Esophagus muscularis mucosa (tissue), 4 donors: ENCODE data around the gene ITGB6. TPM values are rescaled to one million over a fixed set of nuclear protein-coding genes. Genes with fewer than 3 reads are reported as not detected.

Experiments used
- DNase-seq: peaks from one replicate; pipeline ENCODE4 v3.0.0-alpha.2; 2017; ENCODE audit errors: extremely low spot score
- H3K27ac ChIP-seq, 4 donors: fragments of 200-600 bp; sonication (generic); replicated peaks in 1 of 4; 1 replicate in 3 of 4; 2 replicates in 1 of 4; pipeline ENCODE4 v1.5.1; 2016 to 2019; ENCODE audit warnings: mild to moderate bottlenecking in 1 of 4
- H3K27me3 ChIP-seq, 4 donors: fragments of 200-600 bp; sonication (generic); one replicate each; pipeline versions ENCODE4 v1.5.1 to v1.6.0; 2016 to 2019
- H3K36me3 ChIP-seq, 4 donors: fragments of 200-600 bp; sonication (generic); one replicate each; pipeline ENCODE4 v1.5.1; 2016 to 2019
- H3K4me1 ChIP-seq, 4 donors: fragments of 200-600 bp; sonication (generic); one replicate each; pipeline ENCODE4 v1.5.1; 2016 to 2019
- H3K4me3 ChIP-seq, 4 donors: fragments of 200-600 bp; sonication (generic); 1 replicate in 2 of 4; 2 replicates in 2 of 4; pipeline ENCODE4 v1.5.1; 2016 to 2019; ENCODE audit warnings: mild to moderate bottlenecking in 4 of 4, moderate library complexity in 1 of 4
- H3K9me3 ChIP-seq, 4 donors: fragments of 200-600 bp; sonication (generic); 1 replicate in 3 of 4; 2 replicates in 1 of 4; pipeline ENCODE4 v1.5.1; 2016 to 2019
- EP300 ChIP-seq: sonication (generic); formaldehyde crosslinking; IDR thresholded peaks from one replicate; pipeline ENCODE4 v1.6.1; 2017; ENCODE audit warnings: antibody characterized with exemption
- POLR2A ChIP-seq: fragments of 450-650 bp; IDR thresholded peaks from one replicate; pipeline ENCODE4 v1.6.1; 2017; ENCODE audit warnings: antibody characterized with exemption, moderate library complexity, mild to moderate bottlenecking, low read depth
- POLR2AphosphoS5 ChIP-seq, 2 donors: sonication (generic); formaldehyde crosslinking; IDR thresholded peaks; one replicate each; pipeline ENCODE4 v1.6.1; 2017; ENCODE audit warnings: antibody characterized with exemption in 2 of 2
- WGBS: methylation state at CpG from one replicate; pipeline ENCODE4 v1.1.5; 2018; 5-methylcytosine and 5-hydroxymethylcytosine counted together
- intact Hi-C: fragments of 100-400 bp; cut with DNase I; formaldehyde crosslinking; loops from one replicate; pipeline ENCODE4 v1.15.1; 2023
- total RNA-seq, 4 donors: library from RNA; depleted of rRNA; stranded (reverse); fragments of >200 nt; gene quantifications; one replicate each; pipeline versions ENCODE4 v1.1.0 to v1.2.1, GENCODE V29; 2016
- TF ChIP-seq, protein P1 (sequence below), 3 experiments: fragments of 200-600 bp in 2 of 3; fragments of 450-650 bp in 1 of 3; sonication (generic) in 2 of 3; IDR thresholded peaks; one replicate each; pipeline ENCODE4 v1.5.1; 2017 to 2019; ENCODE audit warnings: antibody characterized with exemption in 3 of 3, mild to moderate bottlenecking in 2 of 3, moderate library complexity in 1 of 3

ITGB6 gene
- total RNA-seq, 4 donors from 2014 or later, result 0.17 to 3.4 TPM; not detected in 2

DNA sequence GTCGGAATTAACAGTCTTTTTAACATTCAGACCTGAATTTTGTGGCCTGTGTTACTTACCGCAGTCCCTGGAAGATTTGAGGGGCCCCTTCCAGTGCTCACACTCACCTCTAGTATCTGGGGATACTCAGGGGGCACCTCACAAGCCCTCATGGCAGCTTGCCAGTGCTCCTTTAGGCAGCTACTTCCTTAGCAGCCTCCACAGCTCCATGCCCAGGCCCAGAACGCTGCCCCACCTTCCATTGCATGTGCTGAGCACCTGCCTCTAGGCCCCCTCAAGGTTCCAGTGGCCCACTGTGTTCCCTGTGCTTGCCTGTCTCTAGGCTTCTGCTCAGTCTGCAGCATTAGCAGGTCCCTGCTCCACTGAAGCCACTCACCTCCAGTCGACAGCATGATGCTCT, 107.6 kb downstream of the ITGB6 start:
- intact Hi-C loops, result no loop called here
- TF ChIP-seq, protein P1, sequence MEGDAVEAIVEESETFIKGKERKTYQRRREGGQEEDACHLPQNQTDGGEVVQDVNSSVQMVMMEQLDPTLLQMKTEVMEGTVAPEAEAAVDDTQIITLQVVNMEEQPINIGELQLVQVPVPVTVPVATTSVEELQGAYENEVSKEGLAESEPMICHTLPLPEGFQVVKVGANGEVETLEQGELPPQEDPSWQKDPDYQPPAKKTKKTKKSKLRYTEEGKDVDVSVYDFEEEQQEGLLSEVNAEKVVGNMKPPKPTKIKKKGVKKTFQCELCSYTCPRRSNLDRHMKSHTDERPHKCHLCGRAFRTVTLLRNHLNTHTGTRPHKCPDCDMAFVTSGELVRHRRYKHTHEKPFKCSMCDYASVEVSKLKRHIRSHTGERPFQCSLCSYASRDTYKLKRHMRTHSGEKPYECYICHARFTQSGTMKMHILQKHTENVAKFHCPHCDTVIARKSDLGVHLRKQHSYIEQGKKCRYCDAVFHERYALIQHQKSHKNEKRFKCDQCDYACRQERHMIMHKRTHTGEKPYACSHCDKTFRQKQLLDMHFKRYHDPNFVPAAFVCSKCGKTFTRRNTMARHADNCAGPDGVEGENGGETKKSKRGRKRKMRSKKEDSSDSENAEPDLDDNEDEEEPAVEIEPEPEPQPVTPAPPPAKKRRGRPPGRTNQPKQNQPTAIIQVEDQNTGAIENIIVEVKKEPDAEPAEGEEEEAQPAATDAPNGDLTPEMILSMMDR (IDR thresholded peaks at IDR 0.05), result no peak
- TF ChIP-seq EP300 (no peak), POLR2A (no peak), POLR2AphosphoS5 (IDR thresholded peaks at IDR 0.05) (no peak)
- Histone ChIP-seq H3K4me3 (no peak overlapping the region), H3K27me3 (no peaks in the 10 kb centered on the region), H3K9me3 (peaks cover under 1 to 64% (median 37%) of the 10 kb centered on the region in 4 donors), H3K27ac (no peak overlapping the region), H3K36me3 (no peaks in the 10 kb centered on the region), H3K4me1 (no peaks in the 10 kb centered on the region)
- WGBS, result 90% methylated on average over 4 of the region's 4 CpGs
- DNase-seq, result no peak

DNA sequence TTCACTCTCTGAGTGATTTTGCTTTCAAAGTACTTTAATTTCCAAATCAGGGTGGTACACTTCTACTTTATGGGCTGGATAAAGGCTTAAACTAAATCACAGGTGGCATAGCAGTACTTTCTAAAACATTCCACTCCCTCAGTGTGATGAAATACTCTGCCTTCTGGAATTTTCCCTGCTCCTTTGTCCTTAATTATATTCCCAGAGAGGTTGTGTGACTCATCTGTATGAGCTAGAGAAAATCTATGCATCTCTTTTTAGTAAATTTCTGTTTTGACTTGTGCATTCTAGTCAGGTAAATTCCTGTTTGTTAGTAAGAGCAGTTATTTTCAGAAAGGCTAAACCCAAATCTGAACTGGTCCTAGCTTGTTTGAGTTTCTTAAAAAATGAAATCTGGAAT, 108.7 kb downstream of the ITGB6 start:
- H3K9me3 ChIP-seq, result peaks cover 3 to 75% (median 48%) of the 10 kb centered on the region in 4 donors
- no peaks in the 10 kb centered on the region for H3K27me3 ChIP-seq
- DNase-seq, result no peak
- H3K36me3 ChIP-seq, result no peaks in the 10 kb centered on the region
- TF ChIP-seq EP300 (no peak), POLR2AphosphoS5 (IDR thresholded peaks at IDR 0.05) (no peak), POLR2A (no peak)
- TF ChIP-seq, protein P1 (IDR thresholded peaks at IDR 0.05), result no peak
- intact Hi-C loops, result no loop called here
- H3K27ac ChIP-seq, result no peak overlapping the region
- no peaks in the 10 kb centered on the region for H3K4me1 ChIP-seq
- H3K4me3 ChIP-seq, result no peak overlapping the region

DNA sequence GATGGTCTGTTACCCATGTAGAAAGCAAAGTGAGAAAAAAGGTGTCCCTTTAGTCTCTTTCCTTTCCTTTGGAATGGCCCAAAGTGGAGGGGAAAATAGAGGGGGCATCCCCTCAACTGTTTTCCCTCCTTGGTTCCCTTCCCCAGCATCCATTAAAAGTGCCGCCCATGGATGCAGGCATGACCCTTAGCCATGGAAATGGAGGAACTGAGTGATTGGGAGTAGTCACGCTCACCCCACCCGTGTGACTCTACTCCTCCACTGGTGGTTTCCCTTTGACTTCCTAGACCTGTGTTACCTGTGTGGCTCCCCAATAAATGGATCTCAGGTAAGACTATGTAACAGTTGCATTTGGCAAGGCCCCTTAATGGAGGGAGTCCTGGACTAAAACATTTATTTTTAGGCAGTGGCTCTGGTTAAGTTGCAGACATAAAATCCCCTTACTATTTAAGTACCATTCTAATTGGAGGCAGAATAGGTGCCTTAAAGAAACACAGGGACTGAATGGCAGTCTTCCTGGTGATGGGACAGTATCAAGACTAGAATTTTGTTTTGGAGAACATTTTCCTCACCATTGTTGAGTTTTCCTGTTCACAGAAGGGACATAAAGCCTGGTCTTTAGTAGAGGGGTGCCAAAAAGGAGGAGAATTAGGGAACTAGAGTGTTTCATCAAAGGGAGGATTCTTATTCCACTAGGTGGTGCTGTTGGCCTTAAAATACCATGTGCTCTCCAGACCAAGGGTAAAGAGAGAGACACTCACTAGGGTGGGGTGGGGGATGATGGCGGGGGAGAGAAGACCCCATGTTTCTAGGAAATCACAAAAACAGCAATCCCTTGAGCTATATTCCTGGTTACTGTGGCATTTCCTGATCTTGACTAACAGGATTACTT, 112.0 kb downstream of the ITGB6 start:
- DNase-seq, result no peak
- Histone ChIP-seq H3K27me3 (no peaks in the 10 kb centered on the region), H3K9me3 (peaks cover 3 to 88% (median 69%) of the 10 kb centered on the region in 4 donors), H3K36me3 (no peaks in the 10 kb centered on the region), H3K4me1 (no peaks in the 10 kb centered on the region), H3K27ac (no peak overlapping the region), H3K4me3 (no peak overlapping the region)
- WGBS, result 74% methylated on average over 4 of the region's 4 CpGs
- TF ChIP-seq POLR2A (no peak), POLR2AphosphoS5 (IDR thresholded peaks at IDR 0.05) (no peak), EP300 (no peak)
- TF ChIP-seq, protein P1 (IDR thresholded peaks at IDR 0.05), result no peak
- intact Hi-C loops, result no loop called here

DNA sequence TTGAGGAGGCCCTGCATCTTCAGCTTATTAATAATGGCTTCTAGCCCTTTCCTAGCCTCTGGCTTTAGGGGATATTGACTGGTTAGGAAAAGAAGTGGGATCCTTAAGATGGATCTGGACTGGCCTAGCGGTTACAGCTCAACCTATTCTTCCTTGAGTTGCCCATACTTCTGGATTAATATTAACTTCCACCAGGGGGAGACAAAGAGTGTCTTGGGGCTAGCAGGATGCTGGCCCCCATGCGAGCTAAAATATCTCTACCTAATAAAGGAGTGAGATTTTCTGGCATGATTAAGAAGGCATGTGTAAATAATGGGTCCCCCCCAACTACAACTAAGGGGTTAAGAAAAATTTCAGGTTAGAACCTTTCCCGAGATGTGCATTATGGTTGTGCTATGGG, 114.4 kb downstream of the ITGB6 start:
- intact Hi-C loops, result no loop called here

More for the DNA sequence above, 114.4 kb downstream of the ITGB6 start:
- no peak for DNase-seq
- Histone ChIP-seq H3K9me3 (peaks cover 3 to 70% (median 62%) of the 10 kb centered on the region in 4 donors), H3K4me3 (no peak overlapping the region), H3K4me1 (no peaks in the 10 kb centered on the region), H3K27me3 (no peaks in the 10 kb centered on the region), H3K36me3 (no peaks in the 10 kb centered on the region), H3K27ac (no peak overlapping the region)
- 85% methylated on average over 3 of the region's 3 CpGs for WGBS
- TF ChIP-seq EP300, result no peak
- no peak for TF ChIP-seq POLR2A
- TF ChIP-seq, protein P1 (IDR thresholded peaks at IDR 0.05), result no peak
